HG02981 (cell line): ENCODE results near the gene ARAP1.
A peak's percentile ranks its signal among the peaks of the same experiment; 100 is the strongest.

Experiments used
- ATAC-seq: cut with Tn5 transposase; IDR thresholded peaks from one replicate; pipeline ENCODE4 v1.9.1; 2021; ENCODE audit warnings: mild to moderate bottlenecking, moderate library complexity; ENCODE audit not compliant: unreplicated experiment

The ARAP1 gene

GRCh38 chr11:72685560-72686480 is 66.4 kb downstream of the ARAP1 start:
- no peak for ATAC-seq

GRCh38 chr11:72684236-72684912 is 67.8 kb downstream of the ARAP1 start:
- ATAC-seq, result no peak

- peak; percentile 45 for ATAC-seq
Measured at GRCh38 chr11:72683782-72684200, 68.4 kb downstream of the ARAP1 start.

- ATAC-seq, result no peak
Measured at GRCh38 chr11:72682858-72683243, 69.4 kb downstream of the ARAP1 start.

GRCh38 chr11:72682238-72682857 is 69.9 kb downstream of the ARAP1 start:
- ATAC-seq, result no peak

- ATAC-seq, result no peak
Measured at GRCh38 chr11:72681226-72682153, 70.7 kb downstream of the ARAP1 start.

GRCh38 chr11:72680624-72681158 is 71.5 kb downstream of the ARAP1 start:
- ATAC-seq, result no peak

GRCh38 chr11:72679869-72680268 is 72.3 kb downstream of the ARAP1 start:
- no peak for ATAC-seq

- no peak for ATAC-seq
Measured at GRCh38 chr11:72678524-72678923, 73.7 kb downstream of the ARAP1 start.

GRCh38 chr11:72676861-72677341 is 75.3 kb downstream of the ARAP1 start:
- no peak for ATAC-seq

- no peak for ATAC-seq
Measured at GRCh38 chr11:72675221-72675620, 77.0 kb downstream of the ARAP1 start.

GRCh38 chr11:72673943-72674828 is 78.0 kb downstream of the ARAP1 start, which contains the start of gene PDE2A:
Gene PDE2A (minus strand): TSS chr11:72674422. CDS start chr11:72674207, 215 bp downstream.
- no peak for ATAC-seq

- no peak for ATAC-seq
Measured at GRCh38 chr11:72673284-72673942, 78.8 kb downstream of the ARAP1 start.

GRCh38 chr11:72672597-72673238 is 79.5 kb downstream of the ARAP1 start:
- ATAC-seq, result no peak

GRCh38 chr11:72671152-72672099 is 80.8 kb downstream of the ARAP1 start:
- ATAC-seq, result no peak

GRCh38 chr11:72670041-72670440 is 82.2 kb downstream of the ARAP1 start:
- ATAC-seq, result no peak

GRCh38 chr11:72669527-72669926 is 82.7 kb downstream of the ARAP1 start:
- ATAC-seq, result no peak
